NCI-H1694 (cell line): ENCODE measurements around the gene PRDM10.
"Not testable (repeated sequence)": the region's sequence is repeated elsewhere in the genome, so short reads cannot be mapped to it uniquely, and the experiment has no call there.

ENCODE experiments used
- DNase-seq: peaks from one replicate; lab custom pipeline; 2025; lab: John Stamatoyannopoulos, UW

Gene PRDM10

DNA sequence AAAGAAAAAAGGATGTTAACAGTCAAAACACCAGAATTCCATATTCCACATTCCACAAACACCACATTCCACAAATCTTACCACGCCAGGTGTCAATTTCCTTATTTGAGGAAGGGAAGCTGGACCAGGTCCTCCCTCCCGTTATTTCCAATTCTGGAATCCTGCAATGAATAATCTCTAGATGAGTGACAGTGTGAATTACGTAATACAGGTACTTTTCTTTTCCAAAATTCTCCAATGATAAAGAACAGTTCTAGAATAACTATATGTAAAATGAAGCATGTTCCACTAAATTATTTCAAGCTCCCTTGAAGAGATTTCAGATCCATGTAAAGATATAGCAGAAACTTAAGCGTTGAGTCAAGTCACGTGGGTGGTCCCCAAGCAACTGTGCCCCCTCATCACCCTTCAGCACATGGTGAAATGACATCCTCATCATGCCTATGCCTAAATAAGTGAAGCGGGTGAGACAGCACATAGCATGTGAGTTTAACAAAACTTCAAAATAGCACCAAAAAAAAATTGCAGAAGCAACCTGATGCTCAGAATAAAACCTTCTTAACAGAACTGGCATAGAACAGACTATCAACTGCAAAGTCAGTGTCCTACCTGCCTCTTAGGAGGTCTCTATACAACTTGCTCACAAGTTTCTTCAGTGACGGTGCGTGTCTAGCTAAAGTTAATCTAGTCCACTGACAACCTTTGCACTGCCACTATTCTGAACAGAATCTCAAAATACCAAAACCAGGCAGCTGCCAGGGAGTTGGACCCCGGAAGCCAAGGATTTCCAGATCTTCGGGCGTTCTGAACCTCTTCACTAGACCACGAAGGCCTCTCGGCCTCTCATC, 108.1 kb downstream of the PRDM10 start:
- DNase-seq, result no peak

DNA sequence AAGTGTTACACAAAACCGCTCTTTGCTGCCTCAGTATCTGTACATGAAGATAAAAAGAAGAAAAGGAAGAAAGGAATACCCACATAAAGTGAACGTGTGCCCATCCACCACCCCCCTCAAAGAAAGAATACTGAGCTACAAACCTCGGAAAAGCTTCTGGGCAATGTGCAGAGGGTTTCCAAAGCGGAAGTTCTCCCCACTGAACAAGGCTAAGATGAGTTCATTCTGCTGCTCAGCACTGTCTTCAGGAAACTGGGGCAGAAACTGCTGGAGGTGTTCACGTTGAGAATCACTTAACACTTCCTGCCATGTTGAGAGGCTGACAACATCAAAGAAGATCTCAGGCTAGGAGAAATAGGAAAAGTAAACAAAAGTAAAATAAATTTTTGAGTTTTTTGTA, 114.2 kb downstream of the PRDM10 start:
- no peak for DNase-seq

DNA sequence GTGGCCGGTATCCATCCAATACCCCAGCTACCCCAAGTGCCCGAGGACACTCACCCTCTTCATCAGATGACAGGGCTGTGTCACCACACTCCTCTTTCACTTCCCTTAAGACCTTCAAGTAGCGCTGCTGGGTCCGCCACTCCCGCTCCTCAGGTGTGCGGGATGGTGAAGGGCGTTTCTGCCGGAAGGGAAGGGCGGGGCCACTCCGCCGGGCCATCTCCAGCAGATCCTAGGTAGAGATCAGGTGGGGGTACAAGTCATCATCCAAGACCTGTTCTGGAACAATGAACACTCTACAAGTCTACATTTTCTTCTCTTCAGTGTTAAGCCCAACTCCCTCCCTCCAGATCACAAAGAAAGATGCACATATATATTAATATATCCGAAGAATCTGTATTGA, 117.3 kb downstream of the PRDM10 start:
- DNase-seq, result no peak

DNA sequence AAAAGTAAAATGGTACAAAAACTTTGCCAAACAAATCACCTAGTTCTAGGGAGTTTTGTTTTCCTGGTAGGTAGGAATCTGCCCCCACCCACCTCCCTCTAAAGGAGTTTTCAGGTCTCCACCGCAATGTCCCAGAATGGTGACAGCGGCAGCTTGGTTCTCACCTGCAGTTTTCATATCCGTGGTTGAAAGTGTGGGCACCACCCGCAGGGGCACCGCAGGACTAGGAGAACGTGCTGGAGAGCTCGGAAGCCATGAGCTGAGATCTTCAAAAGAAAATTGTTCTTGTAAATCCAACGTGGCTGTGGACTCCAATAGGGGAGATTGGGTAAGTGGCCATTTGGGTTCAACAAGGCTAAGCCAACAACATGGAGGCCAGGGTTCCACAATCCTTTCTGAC, 118.1 kb downstream of the PRDM10 start:
- no peak for DNase-seq

DNA sequence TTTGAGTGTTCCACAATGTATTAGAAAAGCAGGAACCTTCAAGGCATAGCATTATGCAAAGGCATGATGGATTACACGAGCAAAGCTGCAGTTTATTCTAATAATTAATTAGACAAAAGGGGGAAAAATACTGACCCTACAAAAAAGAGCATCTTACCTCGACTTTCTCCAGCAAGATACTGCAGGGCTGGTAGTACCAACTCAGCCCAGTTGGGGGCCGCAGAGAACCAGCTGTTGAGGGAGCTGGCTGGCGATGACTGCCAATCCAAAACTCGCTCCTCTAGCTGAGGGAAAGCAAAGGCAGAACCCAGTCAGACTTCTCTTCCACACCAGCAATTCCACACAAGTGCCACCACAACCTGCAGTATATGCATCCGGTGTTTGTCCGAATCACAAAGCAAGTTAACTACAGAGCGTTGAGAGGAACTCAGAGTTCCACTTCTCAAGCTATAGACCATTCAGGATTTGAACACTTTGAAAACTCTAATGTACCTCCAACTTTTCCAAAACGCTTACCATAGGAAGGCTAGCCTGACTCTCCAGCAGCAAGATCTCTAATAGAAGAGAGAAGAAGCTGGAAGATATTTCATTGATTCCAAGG, 121.0 kb downstream of the PRDM10 start:
- DNase-seq, result no peak

DNA sequence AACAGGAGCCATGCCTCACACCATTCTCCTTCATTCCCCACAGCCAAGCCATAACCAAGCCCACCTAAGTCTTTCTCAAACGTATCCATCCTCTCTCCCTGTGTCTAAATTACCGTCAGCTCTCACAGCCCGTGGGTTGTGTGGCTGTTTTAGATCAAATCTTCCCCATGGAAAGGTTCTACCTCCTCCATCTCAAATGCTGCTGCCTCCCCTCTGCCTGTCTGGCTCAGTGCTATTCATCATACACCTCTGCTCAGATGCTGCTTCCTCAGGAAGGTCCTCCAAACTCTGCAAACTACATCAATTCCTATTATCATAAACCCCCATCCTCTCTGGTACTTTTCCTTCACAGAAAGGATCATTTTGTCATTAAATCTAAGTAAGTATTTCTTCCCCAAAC, 122.3 kb downstream of the PRDM10 start:
- no peak for DNase-seq

DNA sequence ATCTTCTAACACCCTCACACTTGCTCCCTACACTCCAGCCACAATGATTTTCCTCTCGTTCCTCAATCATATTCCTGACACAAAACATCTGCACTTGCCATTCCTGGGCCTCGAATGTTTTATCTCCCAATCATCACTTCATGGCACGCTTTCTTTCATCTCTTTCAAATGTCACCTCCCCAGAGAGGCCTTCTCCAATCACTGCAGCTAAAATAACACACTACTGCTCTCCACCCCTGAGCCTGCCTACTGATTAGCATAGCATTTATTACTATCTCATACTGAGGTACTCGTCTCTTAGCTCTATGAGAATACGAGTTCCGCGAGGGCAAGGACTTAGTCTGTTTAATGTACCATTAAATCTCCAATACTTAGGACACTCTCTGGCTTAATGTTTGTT, 130.7 kb downstream of the PRDM10 start:
- no peak for DNase-seq

DNA sequence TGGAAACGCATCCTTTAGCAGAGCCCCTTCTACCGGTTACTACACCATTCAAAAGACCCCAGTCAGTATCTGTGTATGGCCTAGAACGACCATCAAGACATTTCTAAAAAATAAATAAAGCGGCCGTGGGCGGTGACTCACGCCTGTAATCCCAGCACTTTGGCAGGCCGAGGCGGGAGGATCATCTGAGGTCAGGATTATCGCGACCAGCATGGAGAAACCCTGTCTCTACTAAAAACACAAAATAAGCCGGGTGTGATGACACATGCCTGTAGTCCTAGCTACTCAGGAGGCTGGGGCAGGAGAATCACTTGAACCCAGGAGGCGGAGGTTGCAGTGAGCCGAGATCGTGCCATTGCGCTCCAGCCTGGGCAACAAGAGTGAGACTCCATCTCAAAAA, 134.0 kb downstream of the PRDM10 start:
- not testable (repeated sequence) for DNase-seq

DNA sequence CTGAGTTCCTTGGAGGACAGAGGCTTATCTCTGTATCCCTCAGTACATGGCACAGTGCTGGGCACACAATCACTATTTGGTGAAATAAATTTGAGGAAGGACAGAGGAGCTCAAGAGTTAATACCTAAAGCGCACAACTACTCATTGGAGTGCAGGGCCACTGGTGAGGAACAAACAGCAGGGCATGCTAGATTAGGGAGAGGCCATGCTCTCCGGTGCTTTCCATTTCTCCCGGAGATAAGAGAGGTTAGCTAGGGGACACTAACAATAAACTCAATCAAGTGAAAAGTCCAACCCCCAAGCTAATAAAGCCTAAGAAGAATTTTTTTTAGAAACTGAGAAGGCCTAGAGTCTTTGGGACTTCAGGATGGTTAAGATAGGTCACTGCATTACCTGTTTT, 136.3 kb downstream of the PRDM10 start:
- no peak for DNase-seq

DNA sequence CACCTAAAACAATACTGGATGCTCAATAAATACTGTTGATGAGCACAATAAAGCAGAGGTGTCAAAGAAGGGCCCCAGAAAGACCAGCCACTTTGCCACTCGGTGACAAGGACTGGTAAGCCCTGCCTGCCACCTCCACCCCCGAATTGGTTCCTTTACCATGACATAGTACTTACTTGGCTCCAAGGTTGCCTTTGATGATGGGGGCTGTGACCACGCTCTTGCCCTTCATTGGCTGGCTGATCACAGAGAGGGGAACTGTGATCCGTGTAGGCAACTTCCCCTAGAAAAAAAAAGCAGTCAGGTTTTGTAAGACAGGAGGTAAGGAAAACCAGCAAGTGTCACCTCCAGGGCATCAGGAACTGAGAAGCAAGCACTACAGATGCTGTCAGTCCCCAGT, 136.9 kb downstream of the PRDM10 start:
- DNase-seq, result no peak

DNA sequence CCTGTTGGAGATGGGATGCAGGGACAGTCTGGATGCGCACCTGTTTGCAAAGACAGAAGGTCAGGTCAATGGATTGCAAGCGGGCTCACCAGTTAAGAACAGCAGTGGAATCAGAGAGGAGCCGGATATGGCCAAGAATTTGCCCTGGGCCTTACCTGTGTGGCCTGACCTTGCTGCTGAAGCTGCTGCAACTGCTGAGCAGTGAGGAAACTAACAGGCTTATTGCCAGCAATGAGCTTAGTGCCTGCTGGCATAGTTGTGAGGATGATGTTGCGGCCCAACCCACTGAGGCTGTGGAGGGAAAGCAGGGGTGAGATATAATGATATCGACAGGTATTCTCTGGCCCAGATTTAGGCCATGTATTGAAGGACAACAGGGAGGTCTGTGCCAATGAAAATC, 137.8 kb downstream of the PRDM10 start:
- no peak for DNase-seq

DNA sequence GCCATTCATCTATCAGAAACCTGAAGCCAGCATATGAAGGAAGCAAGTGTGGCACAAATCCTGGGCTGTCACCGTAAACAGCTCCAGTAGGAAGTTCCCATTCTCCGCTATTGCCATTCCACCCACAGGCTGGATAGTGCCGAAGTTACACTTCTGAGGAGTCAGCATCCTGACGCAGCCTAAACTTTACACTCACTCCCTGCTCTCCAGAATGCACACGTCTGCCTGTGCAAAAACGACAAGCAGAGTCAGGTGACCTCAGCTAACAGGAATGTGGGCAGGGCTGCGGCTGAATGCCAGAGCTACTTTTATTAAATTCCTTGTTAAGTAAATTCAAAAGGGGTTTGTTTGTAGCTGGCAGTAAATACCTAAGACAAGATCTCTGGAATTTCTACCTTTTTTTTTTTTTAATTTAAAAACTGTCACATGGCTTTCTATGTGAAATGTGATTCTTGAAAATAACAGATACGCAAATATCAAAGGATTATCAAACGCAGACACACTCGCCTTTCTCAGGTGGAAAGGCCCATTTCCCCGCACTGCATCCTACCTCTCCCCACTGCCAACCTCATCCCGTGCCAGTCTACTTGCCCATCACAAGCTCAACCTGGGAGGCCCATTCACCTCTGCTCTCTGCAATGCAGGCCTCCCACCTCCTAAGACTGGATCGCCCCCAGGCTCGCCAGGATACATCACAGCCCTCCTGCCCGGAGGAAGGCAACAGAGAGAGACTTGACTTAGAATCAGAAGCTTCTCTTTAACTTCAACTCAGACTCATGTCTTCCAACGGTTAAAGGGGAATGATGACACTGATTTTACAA, 140.7 kb downstream of the PRDM10 start:
- no peak for DNase-seq

DNA sequence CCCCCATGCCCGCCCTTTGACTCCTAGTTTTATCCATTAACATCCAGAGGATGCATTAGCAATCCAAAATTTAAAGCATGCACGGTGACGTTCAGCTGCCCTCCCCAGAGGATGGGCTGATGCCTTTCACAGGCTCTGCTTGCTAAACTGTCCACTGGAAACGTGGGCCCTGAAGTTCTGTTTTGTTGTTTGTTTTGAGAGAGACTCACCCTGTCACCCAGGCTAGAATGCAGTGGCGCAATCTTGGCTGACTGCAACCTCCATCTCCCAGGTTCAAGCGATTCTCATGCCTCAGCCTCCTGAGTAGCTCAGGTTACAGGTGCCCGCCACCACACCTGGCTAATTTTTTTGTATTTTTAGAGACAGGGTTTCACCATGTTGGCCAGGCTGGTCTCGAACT, 146.6 kb downstream of the PRDM10 start:
- no peak for DNase-seq

DNA sequence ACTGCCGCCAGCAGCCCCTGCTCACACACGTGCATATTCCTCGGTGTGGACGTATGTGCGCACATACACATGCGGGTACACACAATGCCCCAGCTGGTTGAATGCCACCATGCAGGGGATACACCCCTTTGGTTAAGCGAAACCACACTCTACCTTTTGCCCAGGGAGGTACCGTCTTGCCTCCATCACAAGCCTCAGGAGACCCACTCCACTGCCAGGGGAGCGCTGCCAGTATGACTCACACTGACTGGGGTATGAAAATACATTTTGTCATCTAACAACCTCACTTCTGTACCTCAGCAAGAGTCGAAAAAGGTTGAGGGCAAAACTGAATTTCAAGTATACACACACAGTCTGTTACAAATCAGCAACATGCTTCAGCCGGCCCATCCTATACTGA, 147.5 kb downstream of the PRDM10 start:
- DNase-seq, result no peak

DNA sequence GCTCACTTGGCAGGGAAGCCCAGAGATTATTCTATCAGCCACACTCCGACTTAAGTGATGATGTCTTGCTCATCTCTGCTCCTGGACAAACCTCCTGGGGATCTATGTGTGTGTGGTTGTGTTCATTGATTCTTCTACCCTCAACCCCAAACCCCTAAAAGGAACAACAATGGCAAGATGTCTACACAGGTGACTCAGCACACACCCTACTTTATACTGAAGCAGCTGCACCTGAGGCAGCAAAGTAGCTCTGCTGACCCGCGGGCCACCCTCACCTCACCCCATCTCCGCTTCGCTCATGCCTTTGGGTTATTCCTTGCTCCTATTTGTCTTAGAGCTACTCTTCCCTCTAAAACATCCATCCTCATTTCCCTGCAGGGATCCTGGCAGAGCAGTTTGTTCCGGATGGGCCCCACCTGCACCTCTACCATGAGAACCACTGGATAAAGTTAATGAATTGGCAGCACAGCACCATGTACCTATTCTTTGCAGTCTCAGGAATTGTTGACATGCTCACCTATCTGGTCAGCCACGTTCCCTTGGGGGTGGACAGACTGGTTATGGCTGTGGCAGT, 148.3 kb downstream of the PRDM10 start:
- no peak for DNase-seq

DNA sequence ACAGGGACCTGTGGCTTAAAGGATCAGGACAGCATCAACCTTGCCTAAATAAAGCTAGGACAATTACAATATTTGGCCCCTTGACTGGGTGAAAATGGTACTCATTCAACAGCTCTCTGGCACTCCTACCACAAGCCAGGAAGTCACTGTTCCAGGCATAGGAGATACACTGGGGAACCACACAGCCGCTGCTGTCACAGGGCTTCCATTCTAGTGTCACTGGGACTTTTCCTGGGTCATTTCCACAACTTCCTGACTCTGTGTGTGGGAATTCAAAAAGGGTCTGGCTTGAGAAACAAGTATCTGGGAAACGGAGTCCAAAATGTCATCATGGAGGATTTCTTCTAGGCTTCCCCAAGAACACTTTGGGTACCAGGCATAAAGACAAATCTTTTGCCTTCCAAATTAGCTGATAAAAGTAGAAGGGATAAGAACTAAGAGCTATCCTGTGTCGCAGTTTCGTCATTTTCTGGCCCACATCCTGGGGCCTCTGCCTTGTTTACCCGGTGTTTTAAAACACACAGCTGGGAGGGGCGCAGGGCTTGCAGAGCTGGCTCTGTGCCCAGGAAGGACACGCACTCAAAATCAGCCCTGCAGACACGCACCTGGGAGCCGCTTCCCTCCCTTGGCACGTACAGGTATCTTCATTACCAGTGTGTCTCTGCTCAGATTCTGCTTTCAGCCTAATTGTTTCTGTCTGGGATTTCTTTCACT, 149.0 kb downstream of the PRDM10 start:
- no peak for DNase-seq

DNA sequence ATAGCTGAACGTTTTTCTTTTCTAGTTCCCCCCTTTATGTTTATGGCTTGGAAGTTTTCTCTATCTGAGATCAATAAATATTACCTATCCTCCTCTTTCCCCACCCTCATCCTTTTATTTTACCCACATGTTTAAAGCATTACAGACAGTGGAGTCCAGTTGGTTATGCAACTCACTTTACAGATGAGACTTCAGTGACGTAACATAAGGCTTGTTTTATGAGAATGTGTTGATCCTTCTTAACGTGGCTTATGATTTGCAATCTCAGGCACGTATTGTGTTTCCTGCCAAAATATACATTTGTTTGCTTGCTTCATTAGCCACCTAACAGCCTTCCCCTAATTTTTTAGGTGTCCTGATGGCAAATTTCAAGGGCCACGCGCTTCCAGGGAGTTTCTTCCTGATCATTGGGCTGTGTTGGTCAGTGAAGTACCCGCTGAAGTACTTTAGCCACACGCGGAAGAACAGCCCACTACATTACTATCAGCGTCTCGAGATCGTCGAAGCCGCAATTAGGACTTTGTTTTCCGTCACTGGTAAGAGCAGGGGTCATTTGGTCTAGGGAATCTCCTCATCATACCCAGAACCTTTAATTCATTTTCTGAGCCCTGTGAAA, 150.4 kb downstream of the PRDM10 start:
- no peak for DNase-seq
